Psoas muscle (tissue), 8 donors: Measurements from ENCODE around the gene MAGI2. TPM values are rescaled to one million over a fixed set of nuclear protein-coding genes. Genes with fewer than 3 reads are reported as not detected.

Source experiments
- ATAC-seq, 4 donors: fragments of 200-7000 bp; cut with Tn5 transposase; one replicate each; pipeline ENCODE4 v1.9.1; 2020; ENCODE audit warnings: moderate library complexity in 3 of 4, mild to moderate bottlenecking in 2 of 4
- DNase-seq, 2 donors: peaks; one replicate each; pipeline ENCODE4 v3.0.0-alpha.2; 2020
- H3K27ac ChIP-seq: fragments of 200-600 bp; one replicate; pipeline ENCODE4 v1.8.0; 2022
- H3K27me3 ChIP-seq, 3 donors: fragments of 200-600 bp in 1 of 3; one replicate each; pipeline versions ENCODE4 v1.6.1 to v1.8.0; 2013 to 2022; ENCODE audit warnings: low read length in 2 of 3, mild to moderate bottlenecking in 2 of 3, moderate library complexity in 1 of 3; ENCODE audit not compliant: insufficient read depth in 3 of 3
- H3K36me3 ChIP-seq, 2 donors: fragments of 200-600 bp in 1 of 2; one replicate each; pipeline versions ENCODE4 v1.6.1 to v1.8.0; 2013 to 2022; ENCODE audit warnings: low read depth in 1 of 2, mild to moderate bottlenecking in 1 of 2, moderate library complexity in 1 of 2; ENCODE audit not compliant: insufficient read depth in 1 of 2
- H3K4me1 ChIP-seq: fragments of 200-600 bp; one replicate; pipeline ENCODE4 v1.8.0; 2022
- H3K4me3 ChIP-seq: fragments of 200-600 bp; one replicate; pipeline ENCODE4 v1.8.0; 2022; ENCODE audit warnings: mild to moderate bottlenecking
- H3K9me3 ChIP-seq: fragments of 200-600 bp; one replicate; pipeline ENCODE4 v1.8.0; 2022
- WGBS, 3 donors: extraction: QIAGEN DNeasy Blood & Tissue Kit; methylation state at CpG; one replicate each; pipeline versions ENCODE4 v1.1.6 to v1.1.7; 2013; 5-methylcytosine and 5-hydroxymethylcytosine counted together
- intact Hi-C, 2 donors: fragments of 100-400 bp; cut with DNase I; formaldehyde crosslinking; loops; one replicate each; pipeline versions ENCODE4 v1.11.0 to v1.14.2; 2022
- polyA plus RNA-seq, 3 donors: library from polyadenylated mRNA; stranded (reverse); fragments of 200-250 nt; gene quantifications; one replicate each; pipeline ENCODE4 v1.2.3, GENCODE V29; 2013
- total RNA-seq, 4 donors: library from RNA; stranded (reverse); fragmentation: NEBNext Ultra II Directional in 2 of 4; extraction: Animal tissue kit (Norgen Biotek cat#: 25700) in 2 of 4; gene quantifications; one replicate each; pipeline versions ENCODE4 v1.2.1 to v1.2.4, GENCODE V29; 2021 to 2023
- TF ChIP-seq, protein P1 (sequence below): fragments of 200-600 bp; IDR thresholded peaks from one replicate; pipeline ENCODE4 v1.8.0; 2022; ENCODE audit warnings: antibody characterized with exemption
- donor health status: healthy with polysubstance abuse.
- donor health status: DM: no; HTN: no; CAD: no; lungs with moderate emphysema.
- donor health status: Bipolar disorder and iron deficiency.
- donor health status: healthy.
- donor health status: DM: yes; HTN: yes; CAD: no.
- donor health status: DM: no; HTN: no; CAD: no.
- donor health status: DM: no; HTN: no; CAD: no.
- donor health status: DM: yes; HTN: yes; CAD: no.

Gene MAGI2
- total and polyA plus RNA-seq, 7 donors, result 0.46 to 2.5 (median 1.4) TPM

DNA sequence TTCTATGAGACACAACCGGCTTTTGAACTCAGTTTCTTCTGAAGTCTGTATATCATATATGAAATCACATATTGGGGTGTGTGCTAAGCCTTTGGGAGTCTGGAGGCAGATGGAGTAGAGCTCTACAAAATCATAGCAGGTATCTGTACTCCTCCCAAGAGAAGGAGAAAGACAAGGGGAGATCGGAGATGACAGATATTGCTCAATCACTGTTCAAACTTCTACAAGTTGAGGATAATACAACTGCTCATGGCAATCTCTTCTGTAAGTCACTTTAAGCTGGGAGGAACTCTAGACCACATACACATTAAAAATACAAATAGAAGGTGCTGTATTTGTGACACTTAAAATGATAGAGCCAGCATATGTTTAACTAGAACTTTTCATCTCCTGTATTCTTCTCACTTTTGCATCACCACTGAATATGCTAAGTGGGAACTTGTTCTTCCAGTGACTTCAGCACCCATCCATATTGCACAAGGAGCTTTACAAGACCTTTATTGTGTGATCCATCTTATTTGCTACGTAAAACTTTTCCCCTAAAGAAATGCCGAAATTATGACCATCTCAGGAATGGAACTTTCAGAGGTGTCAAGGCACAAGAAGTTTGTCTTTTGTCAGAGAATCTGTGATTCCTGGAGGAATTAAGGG, 1273.5 kb downstream of the MAGI2 start:
- 90 to 94% (median 91%) methylated on average over 4 of the region's 4 CpGs for WGBS, 3 donors
- H3K36me3 ChIP-seq, result no peaks in the 10 kb centered on the region
- no peak for DNase-seq
- no peaks in the 10 kb centered on the region for H3K27me3 ChIP-seq
- H3K9me3 ChIP-seq, result no peaks in the 10 kb centered on the region
- H3K4me3 ChIP-seq, result no peak overlapping the region
- peaks cover 7% of the 10 kb centered on the region for H3K4me1 ChIP-seq
- no peak overlapping the region for H3K27ac ChIP-seq
- TF ChIP-seq, protein P1, sequence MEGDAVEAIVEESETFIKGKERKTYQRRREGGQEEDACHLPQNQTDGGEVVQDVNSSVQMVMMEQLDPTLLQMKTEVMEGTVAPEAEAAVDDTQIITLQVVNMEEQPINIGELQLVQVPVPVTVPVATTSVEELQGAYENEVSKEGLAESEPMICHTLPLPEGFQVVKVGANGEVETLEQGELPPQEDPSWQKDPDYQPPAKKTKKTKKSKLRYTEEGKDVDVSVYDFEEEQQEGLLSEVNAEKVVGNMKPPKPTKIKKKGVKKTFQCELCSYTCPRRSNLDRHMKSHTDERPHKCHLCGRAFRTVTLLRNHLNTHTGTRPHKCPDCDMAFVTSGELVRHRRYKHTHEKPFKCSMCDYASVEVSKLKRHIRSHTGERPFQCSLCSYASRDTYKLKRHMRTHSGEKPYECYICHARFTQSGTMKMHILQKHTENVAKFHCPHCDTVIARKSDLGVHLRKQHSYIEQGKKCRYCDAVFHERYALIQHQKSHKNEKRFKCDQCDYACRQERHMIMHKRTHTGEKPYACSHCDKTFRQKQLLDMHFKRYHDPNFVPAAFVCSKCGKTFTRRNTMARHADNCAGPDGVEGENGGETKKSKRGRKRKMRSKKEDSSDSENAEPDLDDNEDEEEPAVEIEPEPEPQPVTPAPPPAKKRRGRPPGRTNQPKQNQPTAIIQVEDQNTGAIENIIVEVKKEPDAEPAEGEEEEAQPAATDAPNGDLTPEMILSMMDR, result no peak
- no peak for ATAC-seq
- intact Hi-C loops, result no loop called here

DNA sequence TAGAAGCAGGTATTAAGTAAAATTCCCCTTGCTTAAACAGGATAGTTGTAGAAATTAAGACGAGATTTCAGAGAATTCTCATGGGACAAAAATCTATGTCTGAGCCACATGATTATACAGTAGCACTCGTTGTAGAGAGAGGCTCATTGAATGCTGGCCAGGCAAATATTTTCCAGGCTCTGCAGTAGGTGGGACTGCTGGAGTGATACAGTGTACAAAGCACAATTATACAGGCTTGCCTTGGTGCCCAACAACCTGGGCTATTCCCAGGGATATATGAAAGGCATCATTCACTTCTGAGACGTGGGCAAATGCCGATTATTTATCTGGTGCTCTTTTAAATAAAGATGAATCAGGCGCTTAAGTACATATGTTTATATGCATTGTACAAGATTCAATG, 1274.3 kb downstream of the MAGI2 start:
- TF ChIP-seq, protein P1, result no peak
- DNase-seq (no peak), ATAC-seq (no peak)
- intact Hi-C loops, result no loop called here
- no peaks in the 10 kb centered on the region for H3K36me3 ChIP-seq
- H3K9me3 ChIP-seq, result no peaks in the 10 kb centered on the region
- H3K4me1 ChIP-seq, result peaks cover 7% of the 10 kb centered on the region
- no peak overlapping the region for H3K27ac ChIP-seq
- 56 to 59% (median 57%) methylated on average over 5 of the region's 5 CpGs for WGBS, 3 donors
- no peak overlapping the region for H3K4me3 ChIP-seq
- no peaks in the 10 kb centered on the region for H3K27me3 ChIP-seq

DNA sequence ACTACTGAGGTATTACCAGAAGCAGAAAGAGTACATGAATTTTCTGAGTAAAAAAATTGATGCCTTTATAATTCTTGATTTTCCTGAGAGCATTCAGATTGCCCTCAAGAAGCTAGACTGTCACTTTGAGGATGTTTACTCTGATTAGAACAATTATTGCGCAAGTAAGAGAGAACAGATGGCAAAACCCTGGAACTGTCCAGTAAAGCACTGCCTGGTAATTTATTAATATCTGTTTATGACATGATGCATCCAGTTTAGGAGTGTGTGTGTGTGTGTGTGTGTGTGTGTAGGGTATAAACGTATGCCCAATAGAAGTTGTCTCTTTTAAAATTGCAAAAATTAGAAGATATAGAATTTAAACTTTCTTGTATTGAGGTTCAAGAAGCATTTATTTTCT, 1275.1 kb downstream of the MAGI2 start:
- intact Hi-C loops, result no loop called here
- Histone ChIP-seq H3K27me3 (no peaks in the 10 kb centered on the region), H3K4me1 (peaks cover 7% of the 10 kb centered on the region), H3K27ac (no peak overlapping the region), H3K9me3 (no peaks in the 10 kb centered on the region), H3K4me3 (no peak overlapping the region), H3K36me3 (no peaks in the 10 kb centered on the region)
- no peak for ATAC-seq
- DNase-seq, result no peak
- 52 to 79% (median 57%) methylated on average over 2 of the region's 2 CpGs for WGBS, 3 donors
- TF ChIP-seq, protein P1, result no peak

- 23 to 28% (median 25%) methylated on average over 5 of the region's 5 CpGs for WGBS, 3 donors
- TF ChIP-seq, protein P1, result no peak
- ATAC-seq, result no peak
- no peak for DNase-seq
- H3K36me3 ChIP-seq, result no peaks in the 10 kb centered on the region
- H3K4me1 ChIP-seq, result peaks cover 7% of the 10 kb centered on the region
- H3K4me3 ChIP-seq, result no peak overlapping the region
- no peaks in the 10 kb centered on the region for H3K9me3 ChIP-seq
- intact Hi-C loops, result no loop called here
- no peaks in the 10 kb centered on the region for H3K27me3 ChIP-seq
- no peak overlapping the region for H3K27ac ChIP-seq
Observed at GRCh38 chr7:78176171-78176570, 1277.3 kb downstream of the MAGI2 start.
